IPS-20b (cell line): ENCODE data around the gene PPP1R13L.
A peak's percentile ranks its signal among the peaks of the same experiment; 100 is the strongest.
"Not testable (repeated sequence)": the region's sequence is repeated elsewhere in the genome, so short reads cannot be mapped to it uniquely, and the experiment has no call there.

Source experiments
- H3K27ac ChIP-seq: one replicate; pipeline ENCODE4 v1.5.1; 2013; ENCODE audit warnings: low read length
- H3K27me3 ChIP-seq: 2 replicates; pipeline ENCODE4 v1.6.1; 2013; ENCODE audit warnings: mild to moderate bottlenecking, low read length, inconsistent platforms; ENCODE audit not compliant: insufficient read depth
- H3K36me3 ChIP-seq: 2 replicates; pipeline ENCODE4 v1.6.1; 2013; ENCODE audit warnings: low read depth, mild to moderate bottlenecking, inconsistent platforms, low read length, moderate library complexity; ENCODE audit not compliant: insufficient read depth
- H3K4me1 ChIP-seq: 2 replicates; pipeline ENCODE4 v1.6.1; 2013; ENCODE audit warnings: mild to moderate bottlenecking, control low read depth, inconsistent platforms, low read length, moderate library complexity; ENCODE audit not compliant: insufficient read depth
- H3K4me3 ChIP-seq: 2 replicates; pipeline ENCODE4 v1.5.1; 2013; ENCODE audit warnings: mild to moderate bottlenecking, low read length, inconsistent platforms
- H3K9ac ChIP-seq: 2 replicates; pipeline ENCODE4 v1.6.1; 2013; ENCODE audit warnings: low read depth, mild to moderate bottlenecking, inconsistent platforms, low read length, moderate library complexity
- H3K9me3 ChIP-seq: 2 replicates; pipeline ENCODE4 v1.6.1; 2013; ENCODE audit warnings: mild to moderate bottlenecking, low read depth, low read length, inconsistent platforms; ENCODE audit not compliant: insufficient read depth

PPP1R13L gene

DNA sequence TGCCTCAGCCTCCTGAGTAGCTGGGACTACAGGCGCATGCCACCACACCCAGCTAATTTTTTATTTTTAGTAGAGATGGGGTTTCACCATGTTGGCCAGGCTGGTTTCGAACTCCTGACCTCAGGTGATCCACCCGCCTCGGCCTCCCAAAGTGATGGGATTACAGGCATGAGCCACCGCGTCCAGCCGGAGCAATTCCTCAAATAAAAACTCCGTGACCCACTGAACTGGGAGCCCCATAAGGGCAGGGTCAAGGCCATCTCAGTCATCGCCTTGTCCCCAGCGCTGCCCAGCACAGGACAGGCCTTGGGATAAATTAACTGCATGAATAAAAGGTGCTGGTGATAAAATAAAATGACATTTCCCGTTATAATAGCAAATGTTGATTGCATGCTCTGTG, 25.0 kb upstream of the PPP1R13L start:
- not testable (repeated sequence) for H3K9me3 ChIP-seq, H3K36me3 ChIP-seq, H3K4me3 ChIP-seq, H3K27me3 ChIP-seq, H3K4me1 ChIP-seq, H3K9ac ChIP-seq, H3K27ac ChIP-seq

DNA sequence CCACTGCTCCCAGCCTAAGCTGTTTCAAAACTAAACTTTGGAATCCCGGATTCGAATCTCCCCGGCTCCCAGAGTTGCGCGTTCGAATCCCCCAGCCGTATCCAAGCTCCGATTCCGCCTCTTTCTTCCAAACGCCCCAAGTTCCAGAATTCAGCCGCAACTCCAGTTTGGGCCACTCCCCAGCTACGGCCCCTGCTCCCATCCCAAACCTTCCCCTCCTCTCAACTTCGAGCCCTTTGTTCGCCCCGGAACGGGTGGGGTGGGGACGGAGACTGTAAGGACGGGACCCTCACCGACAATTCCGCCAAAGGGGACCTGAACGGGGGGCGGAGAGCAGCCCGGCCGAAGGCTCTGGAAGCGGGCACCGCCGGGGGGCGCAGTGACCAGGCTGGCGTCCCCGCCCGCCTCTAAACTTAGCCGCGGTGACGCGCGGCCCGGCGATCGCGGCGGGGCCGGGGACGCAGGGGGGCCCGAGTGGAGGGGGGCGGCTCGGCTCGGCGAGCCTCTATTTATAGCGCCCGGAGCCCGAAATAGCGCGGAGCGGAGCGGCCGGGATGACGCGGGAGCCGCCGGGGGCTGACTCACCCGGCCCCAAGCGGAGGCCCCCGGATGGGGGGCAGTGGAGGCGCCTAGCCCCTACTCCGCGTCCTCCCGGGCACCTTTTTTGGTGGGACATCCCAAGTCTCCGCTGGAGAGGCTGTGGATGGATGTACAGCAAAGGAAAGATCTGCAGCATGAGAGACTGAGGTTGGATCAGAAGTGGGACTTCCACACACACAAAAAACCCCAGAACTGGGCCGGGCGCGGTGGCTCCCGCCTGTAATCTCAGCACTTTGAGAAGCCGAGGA, 23.7 kb upstream of the PPP1R13L start:
- peak overlapping the region; percentile 41; the same call in 1 of the 2 replicates for H3K9ac ChIP-seq
- no peaks in the 10 kb centered on the region for H3K36me3 ChIP-seq
- no peaks in the 10 kb centered on the region; the same call in 1 of the 2 replicates for H3K4me1 ChIP-seq
- H3K27me3 ChIP-seq: peaks cover 5% of the 10 kb centered on the region; the same call in 1 of the 2 replicates
- peak overlapping the region; percentile 74 for H3K4me3 ChIP-seq
- H3K27ac ChIP-seq: no peak overlapping the region
- H3K9me3 ChIP-seq: no peaks in the 10 kb centered on the region

GRCh38 chr19:45424191-45425058, 19.6 kb upstream of the PPP1R13L start:
- no peaks in the 10 kb centered on the region; the same call in 1 of the 2 replicates for H3K4me1 ChIP-seq
- H3K36me3 ChIP-seq: 0 out of 2 replicates have a peak, but pooled peaks cover 6% of the 10 kb centered on the region
- H3K9ac ChIP-seq: peak overlapping the region; percentile 89
- H3K27me3 ChIP-seq: peaks cover 5% of the 10 kb centered on the region; the same call in 1 of the 2 replicates
- H3K27ac ChIP-seq: peak overlapping the region; percentile 70
- peak overlapping the region; percentile 85 for H3K4me3 ChIP-seq
- H3K9me3 ChIP-seq: no peaks in the 10 kb centered on the region

GRCh38 chr19:45423589-45424190, 18.8 kb upstream of the PPP1R13L start, which contains the start of gene ERCC1:
Gene ERCC1 (minus strand): TSS chr19:45423917. CDS start chr19:45423374, 543 bp downstream.
- Histone ChIP-seq H3K4me3 (peak within 1 kb of the TSS; percentile 85), H3K36me3 (peaks cover 6% of the 10 kb centered on the region; the same call in 1 of the 2 replicates), H3K9me3 (no peaks in the 10 kb centered on the region), H3K9ac (peak within 1 kb of the TSS; percentile 89), H3K27me3 (peaks cover 5% of the 10 kb centered on the region; the same call in 1 of the 2 replicates), H3K4me1 (no peaks in the 10 kb centered on the region; the same call in 1 of the 2 replicates), H3K27ac (peak within 1 kb of the TSS; percentile 70)

GRCh38 chr19:45423033-45423588, 18.2 kb upstream of the PPP1R13L start:
- Histone ChIP-seq H3K4me3 (peak overlapping the region; percentile 85), H3K9me3 (no peaks in the 10 kb centered on the region), H3K27ac (no peak overlapping the region), H3K36me3 (peaks cover 7% of the 10 kb centered on the region; the same call in 1 of the 2 replicates), H3K4me1 (no peaks in the 10 kb centered on the region; the same call in 1 of the 2 replicates), H3K9ac (peak overlapping the region; percentile 78; the same call in 1 of the 2 replicates), H3K27me3 (peaks cover under 1% of the 10 kb centered on the region; the same call in 1 of the 2 replicates)

GRCh38 chr19:45421947-45422498, 17.2 kb upstream of the PPP1R13L start:
- Histone ChIP-seq H3K36me3 (peaks cover 18% of the 10 kb centered on the region), H3K4me1 (no peaks in the 10 kb centered on the region; the same call in 1 of the 2 replicates), H3K27me3 (no peaks in the 10 kb centered on the region), H3K4me3 (no peak overlapping the region), H3K9ac (no peak overlapping the region), H3K9me3 (no peaks in the 10 kb centered on the region), H3K27ac (no peak overlapping the region)

- Histone ChIP-seq H3K9me3 (no peaks in the 10 kb centered on the region), H3K36me3 (peaks cover 18% of the 10 kb centered on the region), H3K9ac (no peak overlapping the region), H3K4me1 (no peaks in the 10 kb centered on the region; the same call in 1 of the 2 replicates), H3K4me3 (no peak overlapping the region), H3K27ac (no peak overlapping the region), H3K27me3 (no peaks in the 10 kb centered on the region)
Observed at GRCh38 chr19:45420871-45421270, 16.0 kb upstream of the PPP1R13L start.

- Histone ChIP-seq H3K4me3 (no peak overlapping the region), H3K4me1 (no peaks in the 10 kb centered on the region; the same call in 1 of the 2 replicates), H3K36me3 (peaks cover 21% of the 10 kb centered on the region), H3K9ac (no peak overlapping the region), H3K27me3 (no peaks in the 10 kb centered on the region), H3K27ac (no peak overlapping the region), H3K9me3 (no peaks in the 10 kb centered on the region)
Observed at GRCh38 chr19:45420356-45420755, 15.5 kb upstream of the PPP1R13L start.

DNA sequence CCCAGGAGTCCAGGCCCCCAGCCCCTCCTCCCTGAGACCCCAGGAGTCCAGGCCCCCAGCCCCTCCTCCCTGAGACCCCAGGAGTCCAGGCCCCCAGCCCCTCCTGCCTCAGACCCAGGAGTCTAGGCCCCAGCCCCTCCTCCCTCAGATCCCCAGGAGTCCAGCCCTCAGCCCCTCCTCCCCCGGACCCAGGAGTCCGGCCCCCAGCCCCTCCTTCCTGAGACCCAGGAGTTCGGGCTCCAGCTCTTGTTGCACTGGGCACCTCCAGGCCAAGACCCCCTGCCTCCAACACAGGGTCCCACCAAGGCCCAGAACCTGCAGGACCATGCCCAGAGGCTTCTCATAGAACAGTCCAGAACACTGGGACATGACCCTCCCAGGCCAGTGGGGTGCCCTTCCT, 15.0 kb upstream of the PPP1R13L start:
- H3K27me3 ChIP-seq: no peaks in the 10 kb centered on the region
- H3K4me1 ChIP-seq: no peaks in the 10 kb centered on the region; the same call in 1 of the 2 replicates

GRCh38 chr19:45419396-45419795, 14.5 kb upstream of the PPP1R13L start:
- H3K27ac ChIP-seq: no peak overlapping the region
- no peak overlapping the region for H3K9ac ChIP-seq
- H3K9me3 ChIP-seq: no peaks in the 10 kb centered on the region
- no peaks in the 10 kb centered on the region for H3K27me3 ChIP-seq
- peaks cover 26% of the 10 kb centered on the region for H3K36me3 ChIP-seq
- H3K4me1 ChIP-seq: no peaks in the 10 kb centered on the region; the same call in 1 of the 2 replicates
- H3K4me3 ChIP-seq: no peak overlapping the region

More for the DNA sequence above, 15.0 kb upstream of the PPP1R13L start:
- Histone ChIP-seq H3K27ac (no peak overlapping the region), H3K9me3 (no peaks in the 10 kb centered on the region), H3K9ac (no peak overlapping the region), H3K4me3 (no peak overlapping the region), H3K36me3 (peaks cover 21% of the 10 kb centered on the region)
